Vagina (tissue), 2 donors: ENCODE results near the gene IFT80.

Experiments used
- CTCF ChIP-seq, 3 experiments: fragments of 450-650 bp in 2 of 3; fragments of 200-600 bp in 1 of 3; sonication (generic) in 1 of 3; IDR thresholded peaks; one replicate each; pipeline ENCODE4 v1.5.1; 2017 to 2019; ENCODE audit warnings: antibody characterized with exemption in 3 of 3, mild to moderate bottlenecking in 2 of 3, moderate library complexity in 2 of 3
- POLR2AphosphoS5 ChIP-seq, 2 donors: sonication (generic); formaldehyde crosslinking; IDR thresholded peaks; one replicate each; pipeline ENCODE4 v1.9.0; 2017; ENCODE audit warnings: antibody characterized with exemption in 2 of 2, mild to moderate bottlenecking in 2 of 2, low read depth in 1 of 2; ENCODE audit not compliant: insufficient read depth in 1 of 2

DNA sequence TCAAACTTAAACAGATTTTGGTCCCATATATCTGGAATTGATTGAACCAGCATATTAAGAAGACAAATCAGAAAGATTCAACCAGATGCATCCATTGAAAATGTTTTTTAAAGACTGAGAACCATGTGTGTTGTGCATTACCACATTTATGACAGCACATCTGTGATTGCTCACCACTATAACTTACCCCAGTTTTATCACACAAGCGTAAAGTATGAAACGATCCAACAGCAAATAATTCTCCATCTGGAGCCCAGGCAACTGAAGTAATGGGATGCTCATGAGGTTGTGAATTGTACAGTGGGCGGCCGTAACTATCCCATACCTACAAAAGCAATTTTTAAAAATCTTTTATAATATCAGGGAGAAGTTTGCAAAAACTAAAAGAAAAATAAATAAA, 43.2 kb downstream of the IFT80 start:
- TF ChIP-seq CTCF (IDR thresholded peaks at IDR 0.05) (no peak), POLR2AphosphoS5 (IDR thresholded peaks at IDR 0.05; ENCODE audit: insufficient read depth in 1 of 2, low read depth in 1 of 2) (no peak)
